ENCODE data around the gene CLDN34.

CLDN34 gene

GRCh38 chrX:9966775-9967408, at the start of gene CLDN34:
TSS of gene CLDN34 (plus strand) at chrX:9967358. CDS start at chrX:9967358, 0 bp downstream.
- no peak for DNase-seq

- DNase-seq: no peak
Measured at GRCh38 chrX:9917861-9918260, 49.3 kb upstream of the CLDN34 start.

GRCh38 chrX:9919632-9920172, 47.5 kb upstream of the CLDN34 start:
- DNase-seq: no peak

- DNase-seq: no peak
Measured at GRCh38 chrX:9921407-9921806, 45.8 kb upstream of the CLDN34 start.

GRCh38 chrX:9923357-9923756, 43.8 kb upstream of the CLDN34 start:
- no peak for DNase-seq

GRCh38 chrX:9926002-9926401, 41.2 kb upstream of the CLDN34 start:
- DNase-seq: no peak

GRCh38 chrX:9927698-9928482, 39.3 kb upstream of the CLDN34 start:
- DNase-seq: peak; percentile 47

- no peak for DNase-seq
Measured at GRCh38 chrX:9935436-9935835, 31.7 kb upstream of the CLDN34 start.

GRCh38 chrX:9937761-9938160, 29.4 kb upstream of the CLDN34 start:
- DNase-seq: no peak

- DNase-seq: no peak
Measured at GRCh38 chrX:9938516-9938915, 28.6 kb upstream of the CLDN34 start.

- DNase-seq: no peak
Measured at GRCh38 chrX:9940421-9940820, 26.7 kb upstream of the CLDN34 start.

GRCh38 chrX:9942086-9942485, 25.1 kb upstream of the CLDN34 start:
- DNase-seq: no peak

GRCh38 chrX:9943420-9943819, 23.7 kb upstream of the CLDN34 start:
- DNase-seq: no peak

GRCh38 chrX:9947131-9947794, 19.9 kb upstream of the CLDN34 start:
- DNase-seq: no peak

GRCh38 chrX:9948406-9948805, 18.8 kb upstream of the CLDN34 start:
- DNase-seq: no peak

- DNase-seq: no peak
Measured at GRCh38 chrX:9952300-9952699, 14.9 kb upstream of the CLDN34 start.

GRCh38 chrX:9953396-9953795, 13.8 kb upstream of the CLDN34 start:
- no peak for DNase-seq

GRCh38 chrX:9955506-9955905, 11.7 kb upstream of the CLDN34 start:
- no peak for DNase-seq

- DNase-seq: no peak
Measured at GRCh38 chrX:9957743-9958142, 9.4 kb upstream of the CLDN34 start.

- DNase-seq: no peak
Measured at GRCh38 chrX:9958183-9958582, 9.0 kb upstream of the CLDN34 start.

- no peak for DNase-seq
Measured at GRCh38 chrX:9961750-9962149, 5.4 kb upstream of the CLDN34 start.

GRCh38 chrX:9977635-9978034, 10.5 kb downstream of the CLDN34 start:
- no peak for DNase-seq

GRCh38 chrX:9980401-9980800, 13.2 kb downstream of the CLDN34 start:
- DNase-seq: no peak

GRCh38 chrX:9980927-9981326, 13.8 kb downstream of the CLDN34 start:
- no peak for DNase-seq

All from NCI-H2107 (cell line).